GM12873 (cell line): Measurements from ENCODE around the gene ARHGAP24.

Source experiments
- CTCF ChIP-seq: IDR thresholded peaks from 2 replicates; pipeline ENCODE4 v1.5.1; 2012; ENCODE audit warnings: low read depth, mild to moderate bottlenecking, moderate library complexity, low read length, control low read depth; ENCODE audit not compliant: insufficient read depth; ENCODE audit errors: missing control alignments

The ARHGAP24 gene

GRCh38 chr4:85932500-85933290 is 457.7 kb downstream of the ARHGAP24 start:
- no peak for TF ChIP-seq CTCF

- TF ChIP-seq CTCF: no peak
Measured at GRCh38 chr4:85933291-85933640, 458.3 kb downstream of the ARHGAP24 start.

GRCh38 chr4:85937507-85937906 is 462.6 kb downstream of the ARHGAP24 start:
- TF ChIP-seq CTCF: no peak

GRCh38 chr4:85938062-85938461 is 463.1 kb downstream of the ARHGAP24 start:
- no peak for TF ChIP-seq CTCF

GRCh38 chr4:85938902-85939301 is 464.0 kb downstream of the ARHGAP24 start:
- no peak for TF ChIP-seq CTCF

GRCh38 chr4:85939595-85939994 is 464.6 kb downstream of the ARHGAP24 start:
- no peak for TF ChIP-seq CTCF

- no peak for TF ChIP-seq CTCF
Measured at GRCh38 chr4:85940151-85940550, 465.2 kb downstream of the ARHGAP24 start.
